Muscle of leg (tissue), 11 donors: Measurements from ENCODE around the gene RHOC. TPM values are rescaled to one million over a fixed set of nuclear protein-coding genes. Genes with fewer than 3 reads are reported as not detected.

Experiments used
- DNase-seq: peaks from one replicate; pipeline ENCODE4 v3.0.0; 2013
- H3K27ac ChIP-seq: one replicate; pipeline ENCODE4 v1.5.1; 2013; ENCODE audit warnings: mild to moderate bottlenecking, low read length, control low read depth
- H3K27me3 ChIP-seq: one replicate; pipeline ENCODE4 v1.6.1; 2013; ENCODE audit warnings: low read length; ENCODE audit not compliant: control insufficient read depth, insufficient read depth
- H3K36me3 ChIP-seq: one replicate; pipeline ENCODE4 v1.6.1; 2013; ENCODE audit warnings: low read length; ENCODE audit not compliant: control insufficient read depth, insufficient read depth
- H3K4me1 ChIP-seq: one replicate; pipeline ENCODE4 v1.6.1; 2013; ENCODE audit warnings: low read length; ENCODE audit not compliant: control insufficient read depth, insufficient read depth
- H3K4me3 ChIP-seq: one replicate; pipeline ENCODE4 v1.5.1; 2013; ENCODE audit warnings: low read length, control low read depth
- H3K9me3 ChIP-seq: replicated peaks from 2 replicates; pipeline ENCODE4 v1.6.1; 2013; ENCODE audit warnings: low read depth, low read length; ENCODE audit not compliant: control insufficient read depth
- WGBS: methylation state at CpG from one replicate; pipeline ENCODE4 v1.1.5; 2013; ENCODE audit warnings: missing lambda C conversion rate; ENCODE audit not compliant: insufficient coverage; 5-methylcytosine and 5-hydroxymethylcytosine counted together
- polyA plus RNA-seq, 8 donors: library from polyadenylated mRNA; unstranded; fragments of 120-200 nt; gene quantifications; one replicate each; pipeline versions ENCODE4 v1.2.1 to v1.2.3, GENCODE V29; 2013; ENCODE audit warnings: inconsistent platforms in 1 of 8, low replicate concordance in 1 of 8; ENCODE audit not compliant: insufficient read length in 8 of 8, insufficient read depth in 1 of 8
- total RNA-seq: library from RNA; stranded (reverse); fragments of 120-200 nt; gene quantifications from one replicate; pipeline ENCODE4 v1.2.4, GENCODE V29; 2013

RHOC gene
- total and polyA plus RNA-seq, 9 donors: 252 to 338 (median 298) TPM

DNA sequence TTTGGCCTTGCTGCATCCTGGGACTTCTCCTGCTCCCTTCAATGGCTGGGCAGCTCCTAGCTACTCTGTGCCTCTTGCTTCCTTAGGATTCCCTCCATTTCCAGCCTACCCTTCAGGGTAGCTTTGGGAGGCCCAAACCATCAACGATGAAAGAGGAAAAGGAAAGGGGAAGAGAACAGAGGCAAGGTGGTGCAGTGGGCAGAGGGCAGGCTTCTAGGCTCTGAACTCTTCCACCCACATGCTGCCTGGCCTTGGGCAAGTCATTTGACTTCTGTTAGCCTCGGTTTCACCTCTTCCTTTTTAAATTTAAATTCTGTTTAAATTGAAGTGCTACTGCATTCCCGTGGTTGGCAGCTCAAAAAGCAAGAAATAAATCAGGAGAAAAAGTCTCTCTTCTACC, 13.9 kb upstream of the RHOC start:
- no CpG with 5 or more reads among the region's 3 CpGs for WGBS
- no peaks in the 10 kb centered on the region for H3K9me3 ChIP-seq
- no peak for DNase-seq

DNA sequence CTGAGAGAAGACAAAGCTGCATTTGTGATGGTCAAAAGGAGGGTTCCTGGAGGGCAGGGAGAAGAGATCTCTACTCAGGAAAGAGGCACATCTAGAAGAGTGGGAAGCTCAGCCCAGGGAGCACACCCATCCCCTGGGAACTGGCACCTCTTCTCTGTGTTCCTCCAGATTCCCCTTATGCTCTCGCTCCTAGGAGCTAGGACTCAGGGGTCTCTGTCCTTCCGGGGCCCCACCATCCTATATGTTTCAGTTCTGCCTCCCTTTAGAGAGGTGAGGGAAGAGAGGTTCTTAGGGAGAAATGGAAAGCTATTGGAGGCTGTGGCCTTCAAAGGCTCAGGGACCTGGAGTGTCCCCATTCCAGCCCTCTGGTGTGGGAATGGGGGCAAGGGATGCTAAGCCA, 12.8 kb upstream of the RHOC start:
- Histone ChIP-seq H3K27me3 (peaks cover 21% of the 10 kb centered on the region), H3K9me3 (no peaks in the 10 kb centered on the region), H3K4me1 (peaks cover 35% of the 10 kb centered on the region), H3K4me3 (no peak overlapping the region), H3K27ac (no peak overlapping the region), H3K36me3 (no peaks in the 10 kb centered on the region)
- no peak for DNase-seq
- WGBS: no CpG with 5 or more reads among the region's 2 CpGs

More for the DNA sequence above, 13.9 kb upstream of the RHOC start:
- Histone ChIP-seq H3K4me3 (no peak overlapping the region), H3K36me3 (no peaks in the 10 kb centered on the region), H3K4me1 (peaks cover 28% of the 10 kb centered on the region), H3K27ac (no peak overlapping the region), H3K27me3 (peaks cover 19% of the 10 kb centered on the region)

DNA sequence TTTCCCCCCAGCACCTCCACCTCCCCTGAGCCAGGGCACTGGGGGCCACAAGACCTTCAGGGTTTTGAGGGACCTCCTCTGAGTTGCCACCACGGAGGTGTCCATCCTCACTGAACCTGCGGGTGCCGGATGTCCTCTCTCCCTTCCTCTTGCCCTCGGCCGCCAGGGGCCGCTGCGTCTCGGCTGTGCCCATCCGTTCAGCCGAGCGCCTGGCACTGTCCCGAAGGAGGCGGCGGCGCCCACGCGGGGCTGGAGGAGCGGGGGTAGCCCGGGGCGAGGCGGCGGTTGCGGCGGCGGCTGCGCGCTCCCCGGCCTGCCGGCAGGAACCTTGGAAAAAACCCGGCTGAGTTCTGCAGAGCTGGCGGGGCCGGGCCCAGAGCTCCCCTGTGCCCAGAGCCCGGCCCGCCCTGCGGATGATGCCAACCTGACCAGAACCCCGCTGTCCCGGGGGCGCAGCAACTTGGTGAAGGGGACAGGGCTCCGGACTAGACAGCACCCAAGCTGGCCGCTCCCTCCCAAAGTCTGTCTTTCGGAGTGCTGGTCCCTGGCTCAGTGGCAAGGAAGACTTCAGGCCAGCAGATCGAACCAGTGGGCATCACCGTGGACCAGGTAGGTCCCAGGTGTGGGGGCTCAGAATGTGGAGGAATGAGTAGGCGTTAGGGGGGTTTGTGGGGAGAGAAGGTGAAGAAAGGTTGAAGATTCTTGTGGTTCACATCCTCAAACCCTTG, 11.9 kb upstream of the RHOC start:
- Histone ChIP-seq H3K4me3 (no peak overlapping the region), H3K27ac (no peak overlapping the region), H3K9me3 (no peaks in the 10 kb centered on the region), H3K27me3 (peaks cover 29% of the 10 kb centered on the region), H3K4me1 (peaks cover 44% of the 10 kb centered on the region), H3K36me3 (no peaks in the 10 kb centered on the region)
- peak; percentile 71 for DNase-seq
- 14% methylated on average over 43 of the region's 44 CpGs for WGBS

DNA sequence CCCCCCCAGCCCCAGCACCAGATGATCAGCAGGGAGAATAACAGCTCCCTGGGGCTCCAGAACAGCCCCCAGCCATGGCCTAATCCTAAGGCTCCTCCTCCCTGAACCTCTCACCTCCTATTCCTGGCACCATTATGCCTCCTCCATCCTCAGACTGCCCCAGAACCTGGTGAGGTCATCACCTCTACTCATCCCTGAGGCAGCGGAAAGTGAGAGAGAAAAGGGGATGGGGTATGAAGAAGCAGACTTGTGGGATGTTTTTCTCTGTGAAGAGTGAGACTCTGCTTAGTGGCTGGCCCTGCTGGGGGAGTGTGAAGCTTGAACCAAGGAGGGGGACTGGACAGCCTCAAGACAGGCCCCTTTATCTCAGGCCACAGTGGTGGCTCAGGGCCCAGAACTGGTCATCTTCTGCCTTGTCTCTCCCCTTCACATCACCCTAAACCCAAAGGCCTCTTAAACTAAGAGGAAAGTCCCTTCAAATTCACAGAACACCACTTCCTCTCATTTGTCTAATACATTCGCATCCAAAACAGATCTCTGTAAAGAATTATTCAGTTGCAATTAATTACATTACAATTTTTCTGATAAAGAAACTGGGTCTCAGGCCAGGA, 10.4 kb upstream of the RHOC start:
- no peak overlapping the region for H3K27ac ChIP-seq
- no peaks in the 10 kb centered on the region for H3K36me3 ChIP-seq
- DNase-seq: no peak
- peaks cover 33% of the 10 kb centered on the region for H3K4me1 ChIP-seq
- peaks cover 41% of the 10 kb centered on the region for H3K27me3 ChIP-seq
- no peaks in the 10 kb centered on the region for H3K9me3 ChIP-seq
- no peak overlapping the region for H3K4me3 ChIP-seq
- 67% methylated on average over 1 of the region's 2 CpGs for WGBS

DNA sequence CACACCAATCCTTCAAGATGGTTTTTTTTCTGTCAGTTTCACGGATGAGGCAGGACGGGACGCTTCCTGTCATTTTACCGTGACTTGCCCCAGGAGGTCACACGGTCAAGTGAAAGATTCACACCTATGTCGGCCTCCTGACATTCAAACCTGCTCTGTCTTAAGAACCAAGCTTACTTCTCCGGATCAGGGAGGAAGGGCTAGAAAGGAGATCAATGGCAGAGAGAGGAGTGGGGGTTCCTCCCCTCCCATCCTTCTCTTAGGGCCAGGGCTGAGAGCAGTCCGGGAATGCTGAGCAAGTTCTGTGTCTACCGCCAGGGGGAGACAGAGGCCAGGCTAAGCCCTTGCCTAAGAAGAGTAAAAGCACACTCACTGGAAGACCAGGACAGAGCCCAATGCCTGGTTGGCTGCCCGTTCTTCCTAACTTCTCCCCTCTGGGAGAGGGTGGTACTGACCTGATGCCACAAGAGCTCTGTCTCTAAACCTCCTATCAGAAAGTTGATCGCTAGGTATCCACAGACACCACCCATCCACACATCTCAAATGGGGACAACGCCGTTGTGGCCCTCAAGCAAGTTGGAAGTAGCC, 9.3 kb upstream of the RHOC start:
- 34% methylated on average over 6 of the region's 13 CpGs for WGBS
- H3K27ac ChIP-seq: peak overlapping the region; percentile 77

DNA sequence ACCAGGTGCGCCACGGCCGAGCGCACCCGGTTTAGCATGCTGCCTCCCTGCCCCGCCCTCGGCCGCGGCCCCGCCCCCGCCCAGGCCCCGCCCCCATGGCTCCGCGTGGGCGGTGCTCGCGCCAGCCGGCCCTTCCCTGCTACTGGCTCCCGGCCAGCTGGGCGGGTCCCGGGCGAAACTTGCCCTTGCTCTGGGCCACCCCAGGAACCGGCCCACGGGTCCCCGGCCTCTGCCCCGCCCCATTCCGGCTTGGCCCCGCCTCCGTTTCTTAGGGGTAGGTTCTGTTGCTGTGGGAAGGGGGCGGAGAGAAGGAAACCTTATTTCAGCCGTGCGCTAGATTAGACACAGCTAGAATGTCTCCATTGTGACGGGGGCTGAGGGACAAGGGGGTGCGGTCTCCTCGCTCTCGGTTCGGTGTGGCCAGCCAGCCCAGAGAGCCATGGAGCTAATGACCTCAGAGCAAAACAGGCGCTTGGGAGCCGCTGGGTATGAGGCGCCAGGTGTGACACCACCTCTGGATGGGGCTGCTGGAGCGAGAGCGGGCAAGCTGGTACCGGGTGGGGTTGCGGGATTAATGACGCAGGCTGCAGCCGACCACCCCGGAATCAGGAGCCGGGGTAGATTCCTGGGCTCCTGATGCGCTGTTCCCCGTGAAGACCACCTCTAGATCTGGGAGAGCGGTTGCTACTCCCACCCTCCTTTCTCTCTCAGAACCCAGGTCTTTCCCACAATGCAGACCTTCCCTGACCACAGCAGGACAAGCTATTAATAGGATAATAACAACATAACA, 8.5 kb upstream of the RHOC start, which contains the start of gene PPM1J:
Gene PPM1J (minus strand): TSS at position 69 of the 790 bp plus-strand sequence. CDS start 31 bp downstream, at position 38.
- under 1% methylated on average over 47 of the region's 51 CpGs for WGBS
- no peaks in the 10 kb centered on the region for H3K9me3 ChIP-seq
- peak; percentile 93 for DNase-seq

More for the DNA sequence above, 9.3 kb upstream of the RHOC start:
- Histone ChIP-seq H3K9me3 (no peaks in the 10 kb centered on the region), H3K36me3 (no peaks in the 10 kb centered on the region), H3K27me3 (peaks cover 52% of the 10 kb centered on the region), H3K4me1 (peaks cover 30% of the 10 kb centered on the region), H3K4me3 (peak overlapping the region; percentile 67)
- DNase-seq: peak; percentile 95

DNA sequence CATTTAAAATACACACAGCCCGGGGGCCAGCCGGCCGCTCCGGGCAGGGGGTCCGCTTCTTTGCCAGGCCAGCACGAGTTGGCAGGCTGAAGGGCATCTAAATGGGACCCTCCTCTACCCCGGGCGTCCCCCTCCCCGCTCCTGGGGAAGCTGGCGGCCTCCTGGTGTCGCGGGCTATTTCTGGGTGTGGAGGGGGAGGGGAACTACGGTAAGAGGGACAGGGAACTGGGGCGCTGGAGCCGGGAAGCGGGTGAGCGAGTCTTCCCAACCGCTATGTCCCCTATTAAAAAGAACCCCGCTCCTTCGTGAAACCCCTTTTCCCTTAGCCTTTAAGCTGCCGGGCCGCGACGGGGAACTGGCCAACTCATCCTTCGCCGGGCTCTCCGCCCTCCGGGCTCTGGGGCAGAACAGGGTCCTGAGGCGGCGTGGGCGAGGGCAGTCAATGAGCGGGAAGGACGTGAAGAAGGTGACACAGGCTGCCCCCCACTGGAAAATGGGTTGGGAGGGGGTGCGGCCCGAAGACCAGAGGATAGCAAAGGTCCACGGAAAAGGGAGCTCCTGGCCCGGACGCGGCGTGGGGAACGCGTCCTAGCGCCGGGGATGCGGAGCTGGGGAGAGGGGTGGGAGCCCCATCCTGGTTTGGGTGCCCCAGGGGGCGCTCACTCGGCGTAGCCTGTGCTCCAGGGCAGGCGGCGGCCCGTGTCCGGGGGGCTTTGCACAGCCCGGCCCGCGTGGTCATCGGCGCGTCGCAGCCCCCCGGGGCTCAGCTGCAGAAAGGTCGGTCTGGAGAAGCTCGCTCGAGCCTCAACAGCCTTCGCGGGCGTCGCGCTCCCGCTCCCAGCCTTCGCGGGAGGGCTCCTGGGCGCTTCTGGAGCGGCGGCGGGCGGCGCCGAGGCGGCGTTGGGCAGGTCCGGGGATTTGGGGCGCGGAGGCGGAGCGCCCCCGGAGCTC, 7.7 kb upstream of the RHOC start:
- under 1% methylated on average over 61 of the region's 86 CpGs for WGBS
- H3K4me3 ChIP-seq: peak overlapping the region; percentile 67
- H3K27ac ChIP-seq: no peak overlapping the region
- peak; percentile 54 for DNase-seq
- H3K9me3 ChIP-seq: no peaks in the 10 kb centered on the region
- H3K4me1 ChIP-seq: peaks cover 30% of the 10 kb centered on the region
- peaks cover 57% of the 10 kb centered on the region for H3K27me3 ChIP-seq
- H3K36me3 ChIP-seq: no peaks in the 10 kb centered on the region

More for the DNA sequence above, 8.5 kb upstream of the RHOC start, which contains the start of gene PPM1J:
- H3K36me3 ChIP-seq: no peaks in the 10 kb centered on the region
- H3K27me3 ChIP-seq: peaks cover 57% of the 10 kb centered on the region
- H3K4me1 ChIP-seq: peaks cover 30% of the 10 kb centered on the region
- H3K27ac ChIP-seq: peak within 1 kb of the TSS; percentile 77
- peak within 1 kb of the TSS; percentile 67 for H3K4me3 ChIP-seq

DNA sequence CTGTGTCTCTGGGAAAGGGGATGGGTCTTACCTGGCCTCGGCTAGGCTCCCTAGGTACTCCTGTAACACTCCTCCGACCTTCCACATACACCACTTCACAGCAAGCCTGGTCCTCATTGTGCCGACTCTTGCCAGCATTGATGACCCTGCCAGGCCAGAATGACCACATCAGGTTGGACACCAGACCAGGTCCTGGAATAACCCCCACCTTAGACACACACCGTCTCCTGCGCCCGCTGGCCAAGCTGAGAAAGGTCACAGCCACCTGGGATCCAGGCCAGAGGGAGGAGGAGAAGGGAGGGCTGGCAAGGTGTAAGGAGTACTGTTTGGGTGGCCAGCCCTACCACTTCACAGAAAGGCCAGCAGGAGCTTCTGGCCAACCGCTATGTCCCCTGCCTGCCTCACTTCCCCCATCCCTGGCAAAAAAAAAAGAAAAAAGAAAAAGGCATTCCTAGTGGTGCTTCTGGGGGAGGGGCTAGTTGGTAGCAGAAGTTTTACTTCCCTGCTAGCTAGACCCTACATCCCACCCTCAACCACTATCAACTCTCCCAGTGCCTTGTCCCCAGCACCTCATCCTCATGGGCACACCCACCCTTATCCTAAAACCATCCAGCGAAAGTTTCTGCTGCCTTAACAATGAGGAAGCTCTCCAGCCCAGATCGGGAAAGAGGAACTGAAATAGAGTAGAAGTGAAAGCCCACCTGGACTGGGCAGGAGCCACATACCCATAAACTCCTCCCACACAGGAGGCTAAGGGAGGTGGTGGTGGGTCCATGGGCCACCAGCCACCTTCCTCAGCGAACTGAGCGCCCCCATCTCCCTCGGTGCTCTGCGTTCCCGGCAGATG, 6.8 kb upstream of the RHOC start:
- DNase-seq: peak; percentile 57
- peaks cover 27% of the 10 kb centered on the region for H3K4me1 ChIP-seq
- no peaks in the 10 kb centered on the region for H3K9me3 ChIP-seq
- peak overlapping the region; percentile 67 for H3K4me3 ChIP-seq
- peaks cover 53% of the 10 kb centered on the region for H3K27me3 ChIP-seq
- H3K27ac ChIP-seq: no peak overlapping the region
- WGBS: 40% methylated on average over 4 of the region's 14 CpGs
- H3K36me3 ChIP-seq: no peaks in the 10 kb centered on the region
